MM.1S (cell line): ENCODE results near the gene ATR.

ENCODE experiments used
- DNase-seq: peaks from one replicate; pipeline ENCODE4 v3.0.0-alpha.2; 2015
- H2AFZ ChIP-seq: fragments of 300-600 bp; sonication (generic); 2 replicates; pipeline ENCODE4 v1.6.0; 2016; ENCODE audit warnings: antibody characterized with exemption, low read length
- H3F3A ChIP-seq: fragments of 300-600 bp; sonication (generic); 2 replicates; pipeline ENCODE4 v1.6.1; 2016; ENCODE audit warnings: mild to moderate bottlenecking, antibody characterized with exemption, low read length, moderate library complexity, mixed read lengths; ENCODE audit not compliant: insufficient read depth
- H3K27ac ChIP-seq: fragments of 300-600 bp; sonication (generic); 2 replicates; pipeline ENCODE4 v1.5.1; 2016; ENCODE audit warnings: mild to moderate bottlenecking, low read length
- H3K27me3 ChIP-seq: fragments of 300-600 bp; sonication (generic); replicated peaks from 2 replicates; pipeline ENCODE4 v1.6.0; 2016; ENCODE audit warnings: low read length; ENCODE audit not compliant: insufficient read depth
- H3K36me3 ChIP-seq: fragments of 300-600 bp; sonication (generic); replicated peaks from 2 replicates; pipeline ENCODE4 v1.6.1; 2016; ENCODE audit warnings: mild to moderate bottlenecking, low read length, mixed read lengths; ENCODE audit not compliant: insufficient read depth
- H3K4me1 ChIP-seq: fragments of 300-600 bp; sonication (generic); 2 replicates; pipeline ENCODE4 v1.6.1; 2016; ENCODE audit warnings: low read length, mixed read lengths
- H3K4me2 ChIP-seq: fragments of 300-600 bp; sonication (generic); 2 replicates; pipeline ENCODE4 v1.6.0; 2016; ENCODE audit warnings: low read depth, low read length
- H3K4me3 ChIP-seq: fragments of 300-600 bp; sonication (generic); 2 replicates; pipeline ENCODE4 v1.5.1; 2016; ENCODE audit warnings: low read length, mixed read lengths
- H3K79me2 ChIP-seq: fragments of 300-600 bp; sonication (generic); 2 replicates; pipeline ENCODE4 v1.6.1; 2016; ENCODE audit warnings: mixed run types, low read length, mixed read lengths
- H3K9ac ChIP-seq: fragments of 300-600 bp; sonication (generic); 2 replicates; pipeline ENCODE4 v1.6.1; 2016; ENCODE audit warnings: low read length, mixed read lengths
- H3K9me2 ChIP-seq: fragments of 300-600 bp; sonication (generic); replicated peaks from 2 replicates; pipeline ENCODE4 v1.6.1; 2016; ENCODE audit warnings: mild to moderate bottlenecking, low read length, mixed read lengths; ENCODE audit not compliant: insufficient read depth
- H3K9me3 ChIP-seq: fragments of 300-600 bp; sonication (generic); replicated peaks from 2 replicates; pipeline ENCODE4 v1.6.1; 2016; ENCODE audit warnings: mild to moderate bottlenecking, low read length, mixed read lengths; ENCODE audit not compliant: insufficient read depth
- H4K20me1 ChIP-seq: fragments of 300-600 bp; sonication (generic); 2 replicates; pipeline ENCODE4 v1.6.1; 2016; ENCODE audit warnings: mild to moderate bottlenecking, low read length, moderate library complexity, mixed read lengths; ENCODE audit not compliant: insufficient read depth
- CTCF ChIP-seq: fragments of 300-600 bp; sonication (generic); IDR thresholded peaks from 2 replicates; pipeline ENCODE4 v1.5.1; 2016; ENCODE audit warnings: antibody characterized with exemption, low read length, mixed read lengths
- EZH2 ChIP-seq: fragments of 300-600 bp; sonication (generic); optimal IDR thresholded peaks from 2 replicates; pipeline ENCODE3; 2017; ENCODE audit warnings: low read depth, mild to moderate bottlenecking, antibody characterized with exemption, low read length, mixed read lengths
- EZH2phosphoT487 ChIP-seq: fragments of 300-600 bp; sonication (generic); IDR thresholded peaks from 2 replicates; pipeline ENCODE4 v1.6.1; 2018; ENCODE audit warnings: antibody characterized with exemption, low read length

ATR gene

GRCh38 chr3:142624341-142625152, 46.0 kb upstream of the ATR start:
- H3K9me3 ChIP-seq = no peaks in the 10 kb centered on the region
- no peaks in the 10 kb centered on the region for H3K4me1 ChIP-seq
- H3K36me3 ChIP-seq = no peaks in the 10 kb centered on the region
- no peak overlapping the region for H3K4me2 ChIP-seq
- H3K79me2 ChIP-seq = no peaks in the 10 kb centered on the region
- H3F3A ChIP-seq = no peaks in the 10 kb centered on the region
- DNase-seq = no peak
- H3K9ac ChIP-seq = no peak overlapping the region
- no peaks in the 10 kb centered on the region for H4K20me1 ChIP-seq
- H3K9me2 ChIP-seq = no peaks in the 10 kb centered on the region
- H3K27me3 ChIP-seq = no peaks in the 10 kb centered on the region
- TF ChIP-seq EZH2phosphoT487 (no peak), CTCF (no peak), EZH2 (no peak)
- no peak overlapping the region for H3K27ac ChIP-seq
- H3K4me3 ChIP-seq = no peak overlapping the region
- H2AFZ ChIP-seq = no peak overlapping the region

GRCh38 chr3:142623194-142623593, 44.7 kb upstream of the ATR start:
- Histone ChIP-seq H3K27me3 (no peaks in the 10 kb centered on the region), H3K9me3 (no peaks in the 10 kb centered on the region), H3K36me3 (no peaks in the 10 kb centered on the region), H3K4me1 (no peaks in the 10 kb centered on the region), H3K4me2 (no peak overlapping the region), H3F3A (no peaks in the 10 kb centered on the region), H3K27ac (no peak overlapping the region), H3K4me3 (no peak overlapping the region), H2AFZ (no peak overlapping the region), H3K9me2 (no peaks in the 10 kb centered on the region), H3K79me2 (no peaks in the 10 kb centered on the region), H3K9ac (no peak overlapping the region), H4K20me1 (no peaks in the 10 kb centered on the region)
- TF ChIP-seq EZH2phosphoT487 = no peak
- TF ChIP-seq CTCF = no peak
- no peak for TF ChIP-seq EZH2
- DNase-seq = no peak

- H3K4me2 ChIP-seq = no peak overlapping the region
- H3K27me3 ChIP-seq = no peaks in the 10 kb centered on the region
- TF ChIP-seq CTCF (no peak), EZH2phosphoT487 (no peak), EZH2 (no peak)
- H3K79me2 ChIP-seq = no peaks in the 10 kb centered on the region
- H4K20me1 ChIP-seq = no peaks in the 10 kb centered on the region
- no peaks in the 10 kb centered on the region for H3K9me3 ChIP-seq
- no peak overlapping the region for H2AFZ ChIP-seq
- H3K36me3 ChIP-seq = no peaks in the 10 kb centered on the region
- no peaks in the 10 kb centered on the region for H3F3A ChIP-seq
- no peak overlapping the region for H3K27ac ChIP-seq
- no peak overlapping the region for H3K4me3 ChIP-seq
- no peaks in the 10 kb centered on the region for H3K9me2 ChIP-seq
- no peaks in the 10 kb centered on the region for H3K4me1 ChIP-seq
- no peak for DNase-seq
- H3K9ac ChIP-seq = no peak overlapping the region
Observed at GRCh38 chr3:142622405-142622804, 43.9 kb upstream of the ATR start.
